Skeletal muscle tissue (tissue), 4 donors: Measurements from ENCODE around the gene PRR35. TPM values are rescaled to one million over a fixed set of nuclear protein-coding genes. Genes with fewer than 3 reads are reported as not detected.

Experiments
- H3K27ac ChIP-seq: one replicate; pipeline ENCODE4 v1.7.0; 2013; ENCODE audit warnings: mild to moderate bottlenecking, low read depth, low read length, inconsistent platforms
- H3K27me3 ChIP-seq, 3 donors: one replicate each; pipeline ENCODE4 v1.7.0; 2013; ENCODE audit warnings: low read length in 3 of 3; ENCODE audit not compliant: control insufficient read depth in 3 of 3, insufficient read depth in 3 of 3
- H3K36me3 ChIP-seq, 3 donors: one replicate each; pipeline ENCODE4 v1.7.0; 2013; ENCODE audit warnings: low read length in 3 of 3; ENCODE audit not compliant: control insufficient read depth in 3 of 3, insufficient read depth in 3 of 3
- H3K4me1 ChIP-seq, 3 donors: one replicate each; pipeline ENCODE4 v1.7.0; 2013; ENCODE audit warnings: low read length in 3 of 3, mild to moderate bottlenecking in 3 of 3; ENCODE audit not compliant: control insufficient read depth in 3 of 3, insufficient read depth in 3 of 3
- H3K4me3 ChIP-seq, 3 donors: one replicate each; pipeline ENCODE4 v1.7.0; 2013; ENCODE audit warnings: low read length in 3 of 3
- H3K9ac ChIP-seq, 3 donors: one replicate each; pipeline ENCODE4 v1.7.0; 2013; ENCODE audit warnings: low read length in 3 of 3, mild to moderate bottlenecking in 3 of 3, moderate library complexity in 2 of 3, low read depth in 1 of 3
- H3K9me3 ChIP-seq, 3 donors: one replicate each; pipeline ENCODE4 v1.7.0; 2013; ENCODE audit warnings: low read length in 3 of 3; ENCODE audit not compliant: control insufficient read depth in 3 of 3
- total RNA-seq: library from RNA; depleted of rRNA; stranded (reverse); fragments of >200 nt; gene quantifications from one replicate; pipeline ENCODE4 v1.2.3, GENCODE V29; 2014
- donor health status: Osteomylitis.

PRR35 gene
- total RNA-seq, 1 donor from 2014 or later, result not detected

DNA sequence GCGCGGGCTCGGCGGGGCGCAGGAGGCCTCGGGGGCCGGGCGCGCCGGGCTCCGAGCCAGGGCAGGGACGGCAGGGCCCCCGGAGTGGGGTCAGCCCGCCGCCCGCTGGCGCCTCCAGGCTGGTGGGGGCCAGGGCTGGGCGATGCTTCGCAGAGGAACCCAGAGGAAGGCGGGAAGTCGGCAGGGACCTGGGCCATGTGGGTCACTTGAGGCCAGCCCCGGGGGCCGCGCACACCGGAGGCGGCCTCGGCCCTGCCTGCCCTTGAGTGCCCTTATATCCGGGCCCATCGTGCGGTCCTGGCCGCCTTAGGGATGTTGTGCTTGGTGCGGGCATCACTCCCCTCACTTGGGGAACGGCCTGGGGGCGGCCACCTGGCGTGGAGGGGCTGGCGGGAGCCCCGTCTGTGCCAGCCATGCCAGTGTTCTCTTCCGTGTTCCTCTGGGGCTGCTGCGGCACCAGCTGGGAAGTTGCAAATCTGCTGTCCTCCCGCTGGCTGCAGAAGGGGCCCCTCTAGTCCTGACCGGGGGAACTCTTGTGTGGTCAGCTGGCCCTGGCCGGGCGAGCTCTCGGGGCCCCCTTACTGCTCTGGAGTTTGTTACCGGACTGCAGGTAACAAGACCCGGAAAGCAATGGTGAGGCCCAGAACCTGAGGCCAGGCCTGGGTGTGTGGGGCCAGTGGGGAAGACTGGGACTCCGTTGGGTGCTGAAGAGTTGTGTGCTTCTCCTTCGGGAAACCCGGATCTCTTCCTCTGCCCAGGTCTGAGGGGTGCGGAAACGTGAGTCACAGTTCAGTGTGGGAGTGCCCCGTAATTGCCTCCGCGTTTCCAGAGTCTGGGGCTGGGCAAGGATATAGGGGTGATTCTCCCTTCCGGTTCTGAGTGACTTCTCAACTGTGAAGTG, 31.8 kb upstream of the PRR35 start:
- H3K4me1 ChIP-seq, result peaks cover 41 to 58% (median 52%) of the 10 kb centered on the region in 3 donors

DNA sequence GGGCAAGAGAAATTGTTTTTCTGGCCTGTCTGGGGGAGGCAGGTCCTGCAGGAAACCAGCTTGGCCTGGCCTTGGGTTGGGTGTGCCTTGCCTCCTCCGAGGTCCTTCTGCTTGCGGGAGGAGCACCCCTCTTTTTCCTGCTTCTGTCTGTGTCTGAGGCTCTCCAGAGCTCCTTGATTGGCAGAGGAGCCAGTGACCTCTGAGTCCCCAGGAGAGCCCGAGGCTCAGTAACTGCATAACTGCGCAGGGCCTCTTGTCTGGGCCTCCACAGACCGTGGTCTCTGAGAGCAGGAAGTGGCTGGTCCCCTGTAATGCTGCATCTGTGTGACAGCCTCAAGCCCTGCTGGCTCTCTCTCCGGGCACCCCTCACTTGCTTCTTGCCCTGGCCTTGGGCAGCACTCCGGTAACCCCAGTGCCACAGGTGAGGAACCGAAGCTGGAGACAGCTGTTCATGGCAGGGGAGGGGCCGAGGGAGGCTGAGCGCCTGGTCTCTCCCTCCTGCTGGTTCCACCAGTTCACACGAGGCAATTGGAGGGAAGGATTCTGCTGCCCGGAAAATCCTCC, 31.1 kb upstream of the PRR35 start:
- H3K9ac ChIP-seq, result peak overlapping the region; percentile 70 to 84 (median 81)
- peak overlapping the region; percentile 66 for H3K27ac ChIP-seq
- peak overlapping the region; percentile 59 to 84 (median 83) for H3K4me3 ChIP-seq
- H3K36me3 ChIP-seq, result peaks cover 0 to 4% (median 4%) of the 10 kb centered on the region in 3 donors
- H3K4me1 ChIP-seq, result peaks cover 48 to 63% (median 57%) of the 10 kb centered on the region in 3 donors
- H3K9me3 ChIP-seq, result no peaks in the 10 kb centered on the region
- H3K27me3 ChIP-seq, result no peaks in the 10 kb centered on the region

More for the DNA sequence above, 31.8 kb upstream of the PRR35 start:
- H3K27ac ChIP-seq, result peak overlapping the region; percentile 66
- H3K4me3 ChIP-seq, result peak overlapping the region; percentile 59 to 84 (median 83)
- H3K9me3 ChIP-seq, result no peaks in the 10 kb centered on the region
- peak overlapping the region; percentile 70 to 84 (median 81) for H3K9ac ChIP-seq
- peaks cover 0 to 4% (median 4%) of the 10 kb centered on the region in 3 donors for H3K36me3 ChIP-seq
- H3K27me3 ChIP-seq, result no peaks in the 10 kb centered on the region

GRCh38 chr16:530111-530817, 29.9 kb upstream of the PRR35 start:
- Histone ChIP-seq H3K9me3 (no peaks in the 10 kb centered on the region), H3K9ac (peak overlapping the region in 2 of 3 donors; percentile 70 to 84), H3K27me3 (no peaks in the 10 kb centered on the region), H3K36me3 (peaks cover 0 to 4% (median 4%) of the 10 kb centered on the region in 3 donors), H3K27ac (no peak overlapping the region), H3K4me1 (peaks cover 55 to 65% (median 65%) of the 10 kb centered on the region in 3 donors), H3K4me3 (no peak overlapping the region)

DNA sequence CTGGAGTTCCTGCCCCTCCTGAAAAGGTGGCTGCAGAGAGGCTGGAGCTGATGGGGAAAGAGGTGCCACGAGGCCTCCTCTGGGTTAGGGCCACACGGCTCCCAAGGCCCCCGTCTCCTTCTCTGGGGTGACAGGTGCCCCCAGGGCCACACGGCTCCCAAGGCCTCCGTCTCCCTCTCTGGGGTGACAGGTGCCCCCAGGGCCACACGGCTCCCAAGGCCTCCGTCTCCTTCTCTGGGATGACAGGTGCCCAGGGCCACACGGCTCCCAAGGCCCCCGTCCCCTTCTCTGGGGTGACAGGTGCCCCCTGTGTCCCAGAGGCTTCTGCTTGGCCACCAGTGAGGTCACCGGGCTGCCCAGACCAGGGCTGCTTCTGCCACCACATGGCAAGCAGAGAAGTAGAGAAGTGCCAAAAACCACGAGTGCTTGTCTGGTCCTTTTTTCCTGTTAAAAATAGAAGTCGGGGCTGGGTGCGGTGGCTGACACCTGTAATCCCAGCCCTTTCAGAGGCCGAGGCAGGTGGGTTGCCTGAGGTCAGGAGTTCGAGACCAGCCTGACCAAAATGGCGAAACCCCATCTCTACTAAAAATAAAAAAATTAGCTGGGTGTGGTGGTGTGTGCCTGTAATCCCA, 28.6 kb upstream of the PRR35 start:
- H3K4me3 ChIP-seq, result no peak overlapping the region
- H3K9ac ChIP-seq, result no peak overlapping the region
- no peak overlapping the region for H3K27ac ChIP-seq
- peaks cover 0 to 4% (median 4%) of the 10 kb centered on the region in 3 donors for H3K36me3 ChIP-seq
- H3K27me3 ChIP-seq, result no peaks in the 10 kb centered on the region
- peaks cover 51 to 64% (median 61%) of the 10 kb centered on the region in 3 donors for H3K4me1 ChIP-seq
- H3K9me3 ChIP-seq, result no peaks in the 10 kb centered on the region

- Histone ChIP-seq H3K9me3 (no peaks in the 10 kb centered on the region), H3K4me1 (peaks cover 45 to 62% (median 56%) of the 10 kb centered on the region in 3 donors), H3K9ac (peak overlapping the region; percentile 71 to 76 (median 72)), H3K4me3 (peak overlapping the region; percentile 30 to 65 (median 45)), H3K27ac (peak overlapping the region; percentile 95), H3K27me3 (no peaks in the 10 kb centered on the region), H3K36me3 (peaks cover 3 to 14% (median 4%) of the 10 kb centered on the region in 3 donors)
Observed at GRCh38 chr16:533391-534123, 26.6 kb upstream of the PRR35 start.

DNA sequence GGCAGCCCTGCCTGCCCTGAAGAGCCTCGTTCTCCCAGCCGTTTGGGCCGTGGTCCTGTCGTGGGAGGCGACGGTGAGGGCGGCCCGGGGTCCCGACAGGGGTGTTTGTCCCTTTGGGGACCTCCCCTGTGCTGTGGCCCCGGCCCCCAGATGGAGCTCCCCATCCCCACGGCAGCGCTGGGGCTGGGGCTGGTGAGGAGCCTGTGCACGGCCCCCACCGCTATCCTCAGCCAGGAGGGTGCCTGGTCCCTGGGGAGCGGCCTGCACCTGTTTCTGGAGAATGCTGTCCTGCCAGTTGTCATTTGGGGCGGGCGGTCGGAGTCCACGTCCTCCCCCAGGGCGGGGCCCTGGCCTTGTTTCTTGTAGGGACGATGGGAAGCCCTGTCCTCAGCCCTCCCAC, 26.1 kb upstream of the PRR35 start:
- peak overlapping the region; percentile 95 for H3K27ac ChIP-seq
- H3K27me3 ChIP-seq, result no peaks in the 10 kb centered on the region
- peaks cover 40 to 56% (median 50%) of the 10 kb centered on the region in 3 donors for H3K4me1 ChIP-seq
- H3K4me3 ChIP-seq, result peak overlapping the region; percentile 40 to 65 (median 45)
- H3K9me3 ChIP-seq, result no peaks in the 10 kb centered on the region
- H3K9ac ChIP-seq, result peak overlapping the region; percentile 71 to 76 (median 73)
- H3K36me3 ChIP-seq, result peaks cover 3 to 14% (median 4%) of the 10 kb centered on the region in 3 donors

- Histone ChIP-seq H3K27ac (peak overlapping the region; percentile 95), H3K27me3 (no peaks in the 10 kb centered on the region), H3K36me3 (peaks cover 2 to 11% (median 3%) of the 10 kb centered on the region in 3 donors), H3K4me1 (peaks cover 31 to 48% (median 42%) of the 10 kb centered on the region in 3 donors), H3K4me3 (peak overlapping the region; percentile 38 to 65 (median 63)), H3K9me3 (no peaks in the 10 kb centered on the region), H3K9ac (peak overlapping the region; percentile 71 to 76 (median 73))
Observed at GRCh38 chr16:534856-535445, 25.2 kb upstream of the PRR35 start.

GRCh38 chr16:535446-536405, 24.5 kb upstream of the PRR35 start:
- Histone ChIP-seq H3K4me3 (peak overlapping the region in 2 of 3 donors; percentile 29 to 65), H3K27ac (peak overlapping the region; percentile 95)

More at GRCh38 chr16:535446-536405, 24.5 kb upstream of the PRR35 start:
- H3K9ac ChIP-seq, result peak overlapping the region; percentile 40 to 76 (median 73)
- H3K27me3 ChIP-seq, result no peaks in the 10 kb centered on the region
- peaks cover 34 to 45% (median 39%) of the 10 kb centered on the region in 3 donors for H3K4me1 ChIP-seq
- no peaks in the 10 kb centered on the region for H3K9me3 ChIP-seq
- peaks cover 1 to 10% (median 3%) of the 10 kb centered on the region in 3 donors for H3K36me3 ChIP-seq
